GM12873 (cell line): ENCODE measurements around the gene LAMA3.

Source experiments
- CTCF ChIP-seq: IDR thresholded peaks from 2 replicates; pipeline ENCODE4 v1.5.1; 2012; ENCODE audit warnings: low read depth, mild to moderate bottlenecking, moderate library complexity, low read length, control low read depth; ENCODE audit not compliant: insufficient read depth; ENCODE audit errors: missing control alignments

The LAMA3 gene

DNA sequence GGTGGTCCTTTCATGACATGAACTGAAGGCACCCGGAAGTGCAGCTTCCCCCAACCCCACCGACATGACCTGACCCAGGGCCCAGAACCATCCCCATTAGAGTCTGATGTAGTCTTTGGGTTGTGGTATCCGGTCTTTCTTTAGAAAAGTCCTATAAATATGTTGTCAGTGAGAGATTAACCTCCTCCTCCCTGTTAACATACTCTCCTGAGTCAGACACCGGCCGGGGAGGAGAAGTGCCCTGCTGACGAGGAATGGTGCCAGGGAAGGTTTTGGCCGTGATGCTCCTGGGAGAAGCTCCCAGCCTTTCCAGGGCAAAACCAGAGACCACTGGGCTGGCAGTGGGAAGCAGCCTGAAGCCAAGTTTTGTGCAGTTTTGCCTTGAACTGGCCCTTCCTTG, 109.0 kb downstream of the LAMA3 start:
- TF ChIP-seq CTCF: no peak

DNA sequence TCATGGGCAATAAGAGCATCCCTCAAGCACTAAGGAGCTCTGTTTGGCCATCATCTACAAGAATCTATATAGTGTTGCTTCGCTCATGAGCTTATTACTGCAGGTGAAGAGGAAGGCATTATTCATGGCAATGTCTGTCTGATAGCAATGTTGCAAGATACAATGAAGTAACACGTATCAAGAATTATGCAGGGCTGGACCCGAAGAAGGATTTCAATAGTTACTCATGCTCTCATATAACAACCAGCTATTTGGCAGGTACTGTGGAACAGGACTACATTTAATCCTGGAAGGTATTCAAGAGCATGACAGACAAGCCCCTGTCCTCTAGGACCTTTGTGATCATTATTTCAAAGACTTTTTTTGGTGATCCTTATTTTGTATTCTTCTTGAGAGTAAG, 109.6 kb downstream of the LAMA3 start:
- no peak for TF ChIP-seq CTCF

GRCh38 chr18:23799540-23799939, 110.3 kb downstream of the LAMA3 start:
- TF ChIP-seq CTCF: no peak

DNA sequence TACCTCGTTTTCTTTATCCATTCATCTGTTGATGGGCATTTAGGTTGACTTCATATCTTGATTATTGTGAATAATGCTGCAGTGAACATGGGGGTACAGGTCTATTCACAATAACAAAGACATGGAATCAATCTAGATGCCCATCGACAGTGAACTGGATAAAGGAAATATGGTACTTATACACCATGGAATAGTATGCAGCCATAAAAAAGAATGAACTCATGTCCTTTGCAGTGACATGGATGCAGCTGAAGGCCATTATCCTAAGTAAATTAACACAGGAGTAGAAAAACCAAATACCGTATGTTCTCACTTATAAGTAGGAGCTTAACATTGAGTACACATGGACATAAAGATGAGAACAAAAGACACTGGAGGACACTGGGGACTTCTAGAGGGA, 111.6 kb downstream of the LAMA3 start:
- no peak for TF ChIP-seq CTCF

DNA sequence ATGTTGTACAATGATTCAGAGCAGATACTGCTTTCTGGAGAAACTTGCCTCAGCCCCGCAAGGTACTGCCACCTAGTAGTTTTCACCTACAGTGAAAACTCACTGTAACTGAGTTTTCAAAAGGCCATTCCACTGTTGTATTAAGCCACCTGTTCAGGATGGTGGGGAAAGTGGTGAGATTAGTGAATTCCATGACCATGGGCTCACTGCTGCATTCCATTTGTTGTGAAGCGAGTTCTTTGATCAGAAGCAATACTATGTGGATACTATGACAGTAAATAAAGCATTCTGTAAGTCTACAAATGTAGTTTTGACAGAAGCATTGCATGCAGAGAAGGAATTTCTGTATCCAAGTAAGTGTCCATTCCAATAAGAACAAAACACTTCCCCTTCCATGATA, 113.6 kb downstream of the LAMA3 start:
- no peak for TF ChIP-seq CTCF

DNA sequence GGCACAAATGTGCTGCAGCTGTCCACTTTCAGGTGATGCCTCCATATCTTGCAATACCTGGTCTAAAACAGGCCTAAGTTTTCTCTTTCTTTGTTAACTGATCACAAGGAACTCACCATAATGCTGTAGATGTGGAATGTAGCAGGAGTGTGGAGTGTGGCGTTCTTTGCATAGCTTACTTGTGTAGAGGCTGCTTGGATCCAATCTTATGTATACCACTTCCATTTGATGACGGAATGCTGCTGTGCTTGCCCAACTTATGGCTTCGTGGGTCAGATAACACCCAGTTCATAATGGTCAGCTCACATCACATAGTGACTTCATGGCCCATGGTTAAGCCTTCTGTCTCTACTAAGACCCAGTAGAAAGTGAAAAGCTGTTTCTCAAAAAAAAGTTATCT, 114.5 kb downstream of the LAMA3 start:
- TF ChIP-seq CTCF: no peak

- TF ChIP-seq CTCF: no peak
Observed at GRCh38 chr18:23805898-23806297, 116.6 kb downstream of the LAMA3 start.

GRCh38 chr18:23809415-23809814, 120.2 kb downstream of the LAMA3 start:
- TF ChIP-seq CTCF: no peak
